Central memory CD8-positive, alpha-beta T cell (primary cell): ENCODE measurements around the gene KCNJ12.

Experiments used
- ATAC-seq: fragments of 150-1000 bp; cut with Tn5 transposase; replicated peaks from 2 replicates; pipeline ENCODE4 v1.10.0; 2022; ENCODE audit warnings: mild to moderate bottlenecking, moderate FRiP score, moderate number of reproducible peaks; ENCODE audit not compliant: poor library complexity, severe bottlenecking; ENCODE audit errors: extremely low read depth
- DNase-seq, 2 donors: peaks; one replicate each; pipeline ENCODE4 v3.0.0; 2021; ENCODE audit warnings: low spot score in 2 of 2
- H3K27ac Mint-ChIP-seq: one replicate; pipeline ENCODE4 v1.8.0; 2022; ENCODE audit warnings: low read depth, mild to moderate bottlenecking, moderate library complexity, mixed read lengths
- H3K27me3 Mint-ChIP-seq: one replicate; pipeline ENCODE4 v1.8.0; 2022; ENCODE audit warnings: mixed read lengths
- H3K36me3 Mint-ChIP-seq: one replicate; pipeline ENCODE4 v1.8.0; 2022; ENCODE audit warnings: mild to moderate bottlenecking, moderate library complexity, mixed read lengths; ENCODE audit not compliant: insufficient read depth
- H3K4me1 Mint-ChIP-seq: one replicate; pipeline ENCODE4 v1.8.0; 2022; ENCODE audit warnings: mixed read lengths
- H3K4me3 Mint-ChIP-seq: one replicate; pipeline ENCODE4 v1.8.0; 2022; ENCODE audit warnings: mild to moderate bottlenecking, moderate library complexity, mixed read lengths
- H3K9me3 Mint-ChIP-seq: one replicate; pipeline ENCODE4 v1.8.0; 2022; ENCODE audit warnings: mixed read lengths

KCNJ12 gene

GRCh38 chr17:21463204-21463661 lies 87.1 kb downstream of the KCNJ12 start:
- H3K4me1 Mint-ChIP-seq, result peaks cover 20% of the 10 kb centered on the region
- no peaks in the 10 kb centered on the region for H3K9me3 Mint-ChIP-seq
- DNase-seq (no peak), ATAC-seq (peak; percentile 40)
- peak overlapping the region; percentile 5 for H3K27ac Mint-ChIP-seq
- peaks cover 14% of the 10 kb centered on the region for H3K27me3 Mint-ChIP-seq
- no peak overlapping the region for H3K4me3 Mint-ChIP-seq
- peaks cover 5% of the 10 kb centered on the region for H3K36me3 Mint-ChIP-seq

GRCh38 chr17:21463779-21464407 lies 87.7 kb downstream of the KCNJ12 start:
- peaks cover 14% of the 10 kb centered on the region for H3K27me3 Mint-ChIP-seq
- H3K27ac Mint-ChIP-seq, result peak overlapping the region; percentile 66
- no peak for DNase-seq
- peaks cover 3% of the 10 kb centered on the region for H3K36me3 Mint-ChIP-seq
- ATAC-seq, result no peak
- H3K4me3 Mint-ChIP-seq, result no peak overlapping the region
- no peaks in the 10 kb centered on the region for H3K9me3 Mint-ChIP-seq
- H3K4me1 Mint-ChIP-seq, result peaks cover 20% of the 10 kb centered on the region

GRCh38 chr17:21464611-21465021 lies 88.5 kb downstream of the KCNJ12 start:
- ATAC-seq, result no peak
- Mint-ChIP-seq H3K27ac (peak overlapping the region; percentile 66), H3K9me3 (no peaks in the 10 kb centered on the region), H3K36me3 (peaks cover 1% of the 10 kb centered on the region), H3K4me3 (no peak overlapping the region), H3K4me1 (peaks cover 20% of the 10 kb centered on the region), H3K27me3 (peaks cover 14% of the 10 kb centered on the region)
- no peak for DNase-seq

GRCh38 chr17:21466550-21466949 lies 90.4 kb downstream of the KCNJ12 start:
- Mint-ChIP-seq H3K4me3 (no peak overlapping the region), H3K27me3 (peaks cover 20% of the 10 kb centered on the region), H3K36me3 (peaks cover 1% of the 10 kb centered on the region), H3K27ac (no peak overlapping the region), H3K4me1 (peaks cover 20% of the 10 kb centered on the region), H3K9me3 (no peaks in the 10 kb centered on the region)
- DNase-seq (no peak), ATAC-seq (no peak)

- Mint-ChIP-seq H3K36me3 (peaks cover 1% of the 10 kb centered on the region), H3K4me3 (no peak overlapping the region), H3K27me3 (peaks cover 27% of the 10 kb centered on the region), H3K4me1 (peaks cover 20% of the 10 kb centered on the region), H3K27ac (no peak overlapping the region), H3K9me3 (no peaks in the 10 kb centered on the region)
- no peak for DNase-seq
- no peak for ATAC-seq
Observed at GRCh38 chr17:21467196-21467595, 91.0 kb downstream of the KCNJ12 start.

GRCh38 chr17:21467739-21468490 lies 91.8 kb downstream of the KCNJ12 start:
- Mint-ChIP-seq H3K27ac (no peak overlapping the region), H3K4me1 (peaks cover 16% of the 10 kb centered on the region), H3K4me3 (no peak overlapping the region), H3K9me3 (no peaks in the 10 kb centered on the region), H3K36me3 (peaks cover 1% of the 10 kb centered on the region), H3K27me3 (peaks cover 29% of the 10 kb centered on the region)
- DNase-seq (no peak), ATAC-seq (no peak)
